ENCODE results near the gene ARHGEF4.

The ARHGEF4 gene

GRCh38 chr2:130818809-130819208 lies 17.9 kb upstream of the ARHGEF4 start:
- DNase-seq: no peak

- no peak for DNase-seq
Measured at GRCh38 chr2:130819226-130819607, 17.5 kb upstream of the ARHGEF4 start.

- DNase-seq: no peak
Measured at GRCh38 chr2:130819608-130820278, 17.0 kb upstream of the ARHGEF4 start.

- no peak for DNase-seq
Measured at GRCh38 chr2:130820279-130820861, 16.3 kb upstream of the ARHGEF4 start.

- DNase-seq: no peak
Measured at GRCh38 chr2:130821867-130822266, 14.8 kb upstream of the ARHGEF4 start.

GRCh38 chr2:130822766-130823165 lies 13.9 kb upstream of the ARHGEF4 start:
- no peak for DNase-seq

- no peak for DNase-seq
Measured at GRCh38 chr2:130823171-130823885, 13.4 kb upstream of the ARHGEF4 start.

- no peak for DNase-seq
Measured at GRCh38 chr2:130823886-130824491, 12.7 kb upstream of the ARHGEF4 start.

- peak; percentile 71 for DNase-seq
Measured at GRCh38 chr2:130824492-130825061, 12.1 kb upstream of the ARHGEF4 start.

GRCh38 chr2:130825231-130825965 lies 11.3 kb upstream of the ARHGEF4 start:
- DNase-seq: no peak

GRCh38 chr2:130825966-130826253 lies 10.8 kb upstream of the ARHGEF4 start:
- DNase-seq: no peak

- DNase-seq: no peak
Measured at GRCh38 chr2:130826419-130826818, 10.3 kb upstream of the ARHGEF4 start.

- DNase-seq: no peak
Measured at GRCh38 chr2:130826821-130827501, 9.8 kb upstream of the ARHGEF4 start.

- DNase-seq: no peak
Measured at GRCh38 chr2:130827502-130828251, 9.0 kb upstream of the ARHGEF4 start.

GRCh38 chr2:130828461-130828860 lies 8.3 kb upstream of the ARHGEF4 start:
- no peak for DNase-seq

GRCh38 chr2:130829015-130829414 lies 7.7 kb upstream of the ARHGEF4 start:
- no peak for DNase-seq

GRCh38 chr2:130830538-130830937 lies 6.2 kb upstream of the ARHGEF4 start:
- DNase-seq: no peak

GRCh38 chr2:130831356-130831755 lies 5.4 kb upstream of the ARHGEF4 start:
- DNase-seq: no peak

- no peak for DNase-seq
Measured at GRCh38 chr2:130832296-130832940, 4.3 kb upstream of the ARHGEF4 start.

- no peak for DNase-seq
Measured at GRCh38 chr2:130834091-130834930, 2.4 kb upstream of the ARHGEF4 start.

Data from CD4-positive, alpha-beta T cell treated with Interleukin-17A for 4 hours (primary cell).